Fibroblast of lung (primary cell): ENCODE results near the gene SULT6B1. TPM values are rescaled to one million over a fixed set of nuclear protein-coding genes. Genes with fewer than 3 reads are reported as not detected.
"Not testable (repeated sequence)": the region's sequence is repeated elsewhere in the genome, so short reads cannot be mapped to it uniquely, and the experiment has no call there.

Experiments used
- DNase-seq, 2 donors: peaks; one replicate each; pipeline versions ENCODE4 v3.0.0 to v3.0.0-alpha.2; 2010; ENCODE audit warnings: low read depth in 2 of 2
- H2AFZ ChIP-seq: 2 replicates; pipeline ENCODE4 v1.5.1; 2012; ENCODE audit warnings: low read length, control low read depth, inconsistent platforms
- H3K27ac ChIP-seq: 2 replicates; pipeline ENCODE4 v1.5.1; 2011; ENCODE audit warnings: low read length, control low read depth; ENCODE audit not compliant: insufficient read depth
- H3K27me3 ChIP-seq: 2 replicates; pipeline ENCODE4 v1.5.1; 2011; ENCODE audit warnings: mild to moderate bottlenecking, low read length; ENCODE audit not compliant: control insufficient read depth, insufficient read depth
- H3K36me3 ChIP-seq: 2 replicates; pipeline ENCODE4 v1.5.1; 2011; ENCODE audit warnings: low read length; ENCODE audit not compliant: control insufficient read depth, insufficient read depth
- H3K4me1 ChIP-seq: 2 replicates; pipeline ENCODE4 v1.5.1; 2011; ENCODE audit warnings: low read length; ENCODE audit not compliant: control insufficient read depth, insufficient read depth; ENCODE audit errors: extremely low read depth
- H3K4me2 ChIP-seq: 2 replicates; pipeline ENCODE4 v1.5.1; 2011; ENCODE audit warnings: low read length, control low read depth; ENCODE audit not compliant: insufficient read depth; ENCODE audit errors: extremely low read depth
- H3K4me3 ChIP-seq, 4 experiments: fragments of 200-600 bp in 1 of 4; sonication (generic) in 1 of 4; replicated peaks in 1 of 4; 2 replicates each; pipeline ENCODE4 v1.5.1; 2011 to 2016; ENCODE audit warnings: low read length in 4 of 4, low read depth in 3 of 4, mild to moderate bottlenecking in 3 of 4, control low read depth in 2 of 4, inconsistent platforms in 1 of 4, mixed read lengths in 1 of 4; ENCODE audit not compliant: insufficient read depth in 1 of 4; ENCODE audit errors: control extremely low read depth in 1 of 4
- H3K79me2 ChIP-seq: 2 replicates; pipeline ENCODE4 v1.5.1; 2012; ENCODE audit warnings: mild to moderate bottlenecking, low read length, inconsistent platforms; ENCODE audit not compliant: control insufficient read depth, insufficient read depth
- H3K9ac ChIP-seq: 2 replicates; pipeline ENCODE4 v1.5.1; 2011; ENCODE audit warnings: mild to moderate bottlenecking, low read length, control low read depth; ENCODE audit not compliant: insufficient read depth
- H3K9me3 ChIP-seq: 2 replicates; pipeline ENCODE4 v1.5.1; 2012; ENCODE audit warnings: low read depth, low read length; ENCODE audit not compliant: control insufficient read depth, insufficient read depth
- H4K20me1 ChIP-seq: 2 replicates; pipeline ENCODE4 v1.5.1; 2011; ENCODE audit warnings: low read length; ENCODE audit not compliant: control insufficient read depth, insufficient read depth; ENCODE audit errors: extremely low read depth
- EZH2 ChIP-seq: IDR thresholded peaks from 2 replicates; pipeline ENCODE4 v1.5.1; 2012; ENCODE audit warnings: low read length, control low read depth, mild to moderate bottlenecking; ENCODE audit errors: missing control alignments
- polyA plus RNA-seq, 2 donors: library from polyadenylated mRNA; depleted of rRNA in 1 of 2; stranded (reverse) in 1 of 2; unstranded in 1 of 2; fragments of >200 nt; gene quantifications; 2 replicates each; pipeline ENCODE4 v1.2.1, GENCODE V29; 2011 to 2012; ENCODE audit warnings: missing spikeins in 1 of 2
- total RNA-seq: library from RNA; depleted of rRNA; stranded (reverse); fragments of >200 nt; gene quantifications from 2 replicates; pipeline ENCODE4 v1.2.1, GENCODE V29; 2014
- TF ChIP-seq, protein P1 (sequence below), 2 donors: IDR thresholded peaks in 1 of 2; conservative IDR thresholded peaks in 1 of 2; 1 replicate in 1 of 2; 2 replicates in 1 of 2; pipeline ENCODE4 v1.5.1; 2011 to 2012; ENCODE audit warnings: low read length in 2 of 2, control low read depth in 1 of 2, inconsistent platforms in 1 of 2, low read depth in 1 of 2, mild to moderate bottlenecking in 1 of 2

The SULT6B1 gene
- total and polyA plus RNA-seq, 2 donors (not counting 1 experiment from before 2014, with no cell fraction given) = not detected

DNA sequence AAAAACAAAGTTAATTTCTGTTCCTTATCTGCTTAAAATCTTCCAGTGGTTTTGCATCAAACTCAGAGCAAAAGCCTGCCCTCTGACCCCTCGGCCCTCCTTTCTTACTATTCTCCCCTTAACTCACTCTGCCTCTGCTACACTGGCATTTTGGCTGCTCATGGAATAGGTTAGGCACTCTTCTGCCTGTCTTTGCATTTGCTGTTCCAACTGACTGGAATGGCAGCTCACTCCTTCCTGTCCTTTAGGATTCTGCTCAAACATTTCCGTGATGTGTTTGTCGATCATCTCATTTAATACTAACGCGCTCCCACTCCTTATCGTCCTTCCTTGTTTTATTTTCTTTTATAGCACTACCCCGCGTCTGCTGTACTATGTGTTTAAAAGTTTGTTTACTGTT is 42.1 kb upstream of the SULT6B1 start:
- peak overlapping the region; percentile 83 for H3K9ac ChIP-seq
- H2AFZ ChIP-seq = peak overlapping the region; percentile 25
- TF ChIP-seq, protein P1, sequence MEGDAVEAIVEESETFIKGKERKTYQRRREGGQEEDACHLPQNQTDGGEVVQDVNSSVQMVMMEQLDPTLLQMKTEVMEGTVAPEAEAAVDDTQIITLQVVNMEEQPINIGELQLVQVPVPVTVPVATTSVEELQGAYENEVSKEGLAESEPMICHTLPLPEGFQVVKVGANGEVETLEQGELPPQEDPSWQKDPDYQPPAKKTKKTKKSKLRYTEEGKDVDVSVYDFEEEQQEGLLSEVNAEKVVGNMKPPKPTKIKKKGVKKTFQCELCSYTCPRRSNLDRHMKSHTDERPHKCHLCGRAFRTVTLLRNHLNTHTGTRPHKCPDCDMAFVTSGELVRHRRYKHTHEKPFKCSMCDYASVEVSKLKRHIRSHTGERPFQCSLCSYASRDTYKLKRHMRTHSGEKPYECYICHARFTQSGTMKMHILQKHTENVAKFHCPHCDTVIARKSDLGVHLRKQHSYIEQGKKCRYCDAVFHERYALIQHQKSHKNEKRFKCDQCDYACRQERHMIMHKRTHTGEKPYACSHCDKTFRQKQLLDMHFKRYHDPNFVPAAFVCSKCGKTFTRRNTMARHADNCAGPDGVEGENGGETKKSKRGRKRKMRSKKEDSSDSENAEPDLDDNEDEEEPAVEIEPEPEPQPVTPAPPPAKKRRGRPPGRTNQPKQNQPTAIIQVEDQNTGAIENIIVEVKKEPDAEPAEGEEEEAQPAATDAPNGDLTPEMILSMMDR (conservative IDR thresholded peaks at IDR 0.05 in 1 of 2, IDR thresholded peaks at IDR 0.05 in 1 of 2; ENCODE audit: low read depth in 1 of 2, low read length in 2 of 2) = no peak
- no peak for TF ChIP-seq EZH2
- H4K20me1 ChIP-seq = no peaks in the 10 kb centered on the region
- peak overlapping the region; percentile 99 for H3K4me2 ChIP-seq
- H3K27me3 ChIP-seq = no peaks in the 10 kb centered on the region
- peaks cover 81% of the 10 kb centered on the region for H3K79me2 ChIP-seq
- H3K27ac ChIP-seq = peak overlapping the region; percentile 91
- H3K36me3 ChIP-seq = peaks cover 12% of the 10 kb centered on the region
- peak in 1 of 2 donors; percentile 7 for DNase-seq
- peaks cover 8% of the 10 kb centered on the region for H3K4me1 ChIP-seq
- no peaks in the 10 kb centered on the region for H3K9me3 ChIP-seq
- H3K4me3 ChIP-seq = peak overlapping the region; percentile 79 to 100 (median 83)

DNA sequence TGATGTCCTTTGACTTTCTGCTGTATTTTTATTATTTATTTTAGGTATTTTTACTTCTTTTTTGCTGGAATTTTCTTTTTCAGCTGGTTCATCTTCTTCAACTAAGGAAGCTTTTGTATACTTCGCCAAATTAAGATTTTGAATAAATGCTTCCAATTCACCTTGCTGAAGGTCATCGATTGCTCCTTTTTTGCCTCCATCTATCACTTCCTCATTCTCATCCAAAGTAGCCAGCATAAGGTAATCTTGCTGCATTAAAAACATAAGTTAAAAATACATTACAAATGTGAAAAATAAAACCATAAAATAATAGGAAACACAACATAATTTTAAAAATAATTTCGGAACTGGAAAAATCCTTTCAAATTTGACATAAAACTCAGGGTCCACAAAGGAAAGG is 40.3 kb upstream of the SULT6B1 start:
- Histone ChIP-seq H3K79me2 (peaks cover 68% of the 10 kb centered on the region), H3K36me3 (peaks cover 12% of the 10 kb centered on the region), H3K9me3 (no peaks in the 10 kb centered on the region), H3K27me3 (no peaks in the 10 kb centered on the region), H4K20me1 (no peaks in the 10 kb centered on the region), H3K4me3 (no peak overlapping the region), H3K27ac (no peak overlapping the region), H3K4me2 (no peak overlapping the region), H2AFZ (no peak overlapping the region), H3K4me1 (peaks cover 8% of the 10 kb centered on the region), H3K9ac (no peak overlapping the region)
- no peak for TF ChIP-seq EZH2
- TF ChIP-seq, protein P1 (conservative IDR thresholded peaks at IDR 0.05 in 1 of 2, IDR thresholded peaks at IDR 0.05 in 1 of 2; ENCODE audit: low read depth in 1 of 2, low read length in 2 of 2) = no peak
- DNase-seq = no peak

DNA sequence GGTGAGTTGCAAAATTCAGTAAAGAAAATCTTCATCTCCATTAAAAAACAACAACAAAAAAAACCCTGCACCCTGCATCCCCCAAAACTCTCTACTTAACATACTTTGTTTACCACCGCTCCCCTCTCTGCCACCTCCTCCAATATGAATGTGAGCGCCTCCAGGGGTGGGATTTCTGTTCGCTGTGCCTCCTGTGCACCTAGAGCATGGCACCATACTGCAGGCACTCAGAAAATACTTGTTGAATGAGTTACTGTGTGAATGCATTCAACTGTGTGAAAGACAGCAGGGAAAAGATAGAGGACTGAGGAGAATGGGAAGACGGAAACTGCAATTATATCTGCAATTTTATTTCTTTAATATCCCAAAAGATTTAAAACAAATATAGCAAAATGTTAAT is 38.4 kb upstream of the SULT6B1 start:
- Histone ChIP-seq H4K20me1 (no peaks in the 10 kb centered on the region), H3K36me3 (peaks cover 12% of the 10 kb centered on the region)

DNA sequence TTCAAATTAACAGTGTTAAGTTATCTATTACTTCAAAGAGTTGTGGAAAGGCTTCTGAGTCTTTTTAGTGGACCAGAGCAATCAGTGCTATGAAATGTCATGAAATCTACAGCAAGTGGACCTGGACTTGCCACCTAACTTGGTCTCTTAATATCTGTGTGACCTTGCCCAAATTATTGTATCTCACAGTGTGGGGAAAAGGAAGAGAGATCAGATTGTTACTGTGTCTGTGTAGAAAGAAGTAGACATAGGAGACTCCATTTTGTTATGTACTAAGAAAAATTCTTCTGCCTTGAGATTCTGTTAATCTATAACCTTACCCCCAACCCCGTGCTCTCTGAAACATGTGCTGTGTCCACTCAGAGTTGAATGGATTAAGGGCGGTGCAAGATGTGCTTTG is 36.7 kb upstream of the SULT6B1 start:
- H3K4me2 ChIP-seq, H3K4me3 ChIP-seq, H3K9ac ChIP-seq, H3K27me3 ChIP-seq, H3K9me3 ChIP-seq, H3K4me1 ChIP-seq, H2AFZ ChIP-seq, DNase-seq, H3K27ac ChIP-seq, H4K20me1 ChIP-seq: not testable (repeated sequence)
- Histone ChIP-seq H3K79me2 (peaks cover 38% of the 10 kb centered on the region), H3K36me3 (peaks cover 12% of the 10 kb centered on the region)

More for the DNA sequence above, 38.4 kb upstream of the SULT6B1 start:
- no peaks in the 10 kb centered on the region for H3K9me3 ChIP-seq
- no peak overlapping the region for H3K9ac ChIP-seq
- H2AFZ ChIP-seq = no peak overlapping the region
- no peak for TF ChIP-seq EZH2
- TF ChIP-seq, protein P1 (conservative IDR thresholded peaks at IDR 0.05 in 1 of 2, IDR thresholded peaks at IDR 0.05 in 1 of 2; ENCODE audit: low read depth in 1 of 2, low read length in 2 of 2) = no peak
- H3K4me2 ChIP-seq = no peak overlapping the region
- H3K4me3 ChIP-seq = no peak overlapping the region
- DNase-seq = no peak
- peaks cover 5% of the 10 kb centered on the region for H3K4me1 ChIP-seq
- peaks cover 52% of the 10 kb centered on the region for H3K79me2 ChIP-seq
- no peaks in the 10 kb centered on the region for H3K27me3 ChIP-seq
- no peak overlapping the region for H3K27ac ChIP-seq
